T-helper 1 cell treated with Interleukin-12 subunit alpha and Interleukin-12 subunit beta and Interleukin-4 antibody, amounts not matched to agents 30 ng/mL and 1 ng/mL, for 36 hours (primary cell): ENCODE results near the gene UPK1A. TPM values are rescaled to one million over a fixed set of nuclear protein-coding genes. Genes with fewer than 3 reads are reported as not detected.

Experiments used
- intact Hi-C: fragments of 100-400 bp; cut with micrococcal nuclease; formaldehyde crosslinking; loops from one replicate; pipeline ENCODE4 v1.15.1; 2024
- total RNA-seq: library from RNA; stranded (reverse); gene quantifications from 2 replicates; pipeline ENCODE4 v1.2.3, GENCODE V29; 2022

The UPK1A gene
- total RNA-seq, 1 donor from 2014 or later, result 0.56 TPM

GRCh38 chr19:35675589-35676140, 9.3 kb downstream of the UPK1A start:
- intact Hi-C loops, result no loop called here

GRCh38 chr19:35689836-35690235, 23.5 kb downstream of the UPK1A start:
- intact Hi-C loops, result loop anchor here (5.0 kb wide), 1 partner anchor 192 kb away; no protein-coding TSS in a partner anchor

- intact Hi-C loops, result loop anchor here (5.0 kb wide), 1 partner anchor 191 kb away; no protein-coding TSS in a partner anchor
These were observed 24.8 kb downstream of the UPK1A start for GRCh38 chr19:35691106-35691505.

GRCh38 chr19:35692010-35692409, 25.7 kb downstream of the UPK1A start:
- intact Hi-C loops, result loop anchor here (2.0 to 5.0 kb wide), 3 partner anchors 143 to 190 kb away; partner anchors contain the start of gene APLP1

GRCh38 chr19:35693422-35693821, 27.1 kb downstream of the UPK1A start:
- intact Hi-C loops, result loop anchor here (1.0 to 5.0 kb wide), 9 partner anchors 24 to 238 kb away; partner anchors contain the start of genes APLP1, ARHGAP33, LIN37 and PROSER3

GRCh38 chr19:35693835-35694599, 27.7 kb downstream of the UPK1A start:
- intact Hi-C loops, result loop anchor here (1.0 to 5.0 kb wide), 12 partner anchors 8 to 237 kb away; partner anchors contain the start of genes APLP1, ARHGAP33, LIN37 and PROSER3

- intact Hi-C loops, result no loop called here
These were observed 29.6 kb downstream of the UPK1A start for GRCh38 chr19:35695895-35696422.

GRCh38 chr19:35696835-35697234, 30.5 kb downstream of the UPK1A start:
- intact Hi-C loops, result no loop called here

GRCh38 chr19:35702223-35703012, 36.1 kb downstream of the UPK1A start:
- intact Hi-C loops, result loop anchor here (1.0 kb wide), 7 partner anchors 8 to 58 kb away; partner anchors contain the start of genes COX6B1 and LIN37

GRCh38 chr19:35703343-35703742, 37.0 kb downstream of the UPK1A start:
- intact Hi-C loops, result no loop called here

- intact Hi-C loops, result no loop called here
These were observed 37.9 kb downstream of the UPK1A start, which contains the start of gene ZBTB32 for GRCh38 chr19:35704218-35704617. Gene ZBTB32 (plus strand): TSS chr19:35704558. CDS start chr19:35714627, 10,069 bp downstream.

GRCh38 chr19:35708391-35708790, 42.1 kb downstream of the UPK1A start:
- intact Hi-C loops, result no loop called here

- intact Hi-C loops, result loop anchor here (5.0 kb wide), 1 partner anchor 499 kb away; no protein-coding TSS in a partner anchor
These were observed 44.7 kb downstream of the UPK1A start for GRCh38 chr19:35710784-35711723.

- intact Hi-C loops, result loop anchor here (1.0 to 5.0 kb wide), 4 partner anchors 11 to 501 kb away; partner anchors contain the start of genes COX6B1, THAP8 and WDR62
These were observed 46.5 kb downstream of the UPK1A start for GRCh38 chr19:35712567-35713505.

- intact Hi-C loops, result loop anchor here (1.0 to 5.0 kb wide), 4 partner anchors 11 to 501 kb away; partner anchors contain the start of genes COX6B1, THAP8 and WDR62
These were observed 47.2 kb downstream of the UPK1A start for GRCh38 chr19:35713506-35713850.

- intact Hi-C loops, result loop anchor here (1.0 to 5.0 kb wide), 4 partner anchors 12 to 502 kb away; partner anchors contain the start of genes COX6B1, THAP8 and WDR62
These were observed 47.7 kb downstream of the UPK1A start for GRCh38 chr19:35713904-35714495.

- intact Hi-C loops, result loop anchor here (5.0 kb wide), 2 partner anchors 87 to 502 kb away; partner anchors contain the start of gene RBM42
These were observed 48.5 kb downstream of the UPK1A start for GRCh38 chr19:35714601-35715354.
